ENCODE results near the gene ADI1. TPM values are rescaled to one million over a fixed set of nuclear protein-coding genes. Genes with fewer than 3 reads are reported as not detected.
"Not testable (repeated sequence)": the region's sequence is repeated elsewhere in the genome, so short reads cannot be mapped to it uniquely, and the experiment has no call there.

ADI1 gene
- total and polyA plus RNA-seq, 10 of the 15 experiments (the other 5 are each of a cell fraction or from before 2014, with no cell fraction given) = 4.4 to 78.7 (median 17.2) TPM

DNA sequence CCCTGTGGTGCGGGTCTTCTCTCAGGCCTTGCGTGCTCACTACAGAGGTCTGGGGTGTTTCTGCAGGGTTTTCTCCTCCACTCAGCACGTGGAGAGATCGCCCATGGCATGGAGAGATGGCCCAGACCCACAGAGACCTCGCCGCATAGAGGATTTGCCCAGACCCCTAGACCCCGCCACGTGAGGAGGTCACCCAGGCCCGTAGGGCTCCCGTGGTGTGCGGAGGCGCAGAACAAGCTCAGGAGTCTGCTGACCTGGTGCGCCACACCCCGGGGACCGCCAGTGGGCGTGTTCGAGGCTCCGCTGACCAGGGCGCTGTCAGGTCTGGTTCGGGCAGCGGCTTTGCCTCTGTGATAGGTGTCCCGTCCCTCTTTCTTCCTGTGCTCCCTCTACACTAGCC, 64.5 kb downstream of the ADI1 start:
- SMC1A ChIA-PET (ENCODE audit: uncharacterized antibody, unreplicated experiment) = no interaction called here
- H3K27me3 ChIP-seq (replicated peaks in 1 of 2; ENCODE audit: control insufficient read depth in 2 of 2, insufficient read depth in 2 of 2, low read length in 1 of 2) = no peaks in the 10 kb centered on the region
- H3K9ac ChIP-seq (ENCODE audit: control insufficient read depth, insufficient read depth, low read length) = no peak overlapping the region
- ATAC-seq (no peak), FAIRE-seq (no peak), DNase-seq (ENCODE audit: low read depth, low spot score) (no peak)
- H3K79me2 ChIP-seq (ENCODE audit: control insufficient read depth, insufficient read depth, low read length) = no peaks in the 10 kb centered on the region
- no peak overlapping the region for H3K27ac ChIP-seq (ENCODE audit: control insufficient read depth, insufficient read depth)
- CTCF ChIA-PET = interaction anchor here (1.0 to 3.1 kb wide), 2 partner anchors 8 to 26 kb away, joined by 3 to 8 read pairs; no protein-coding TSS in a partner anchor
- H2AFZ ChIP-seq (ENCODE audit: control insufficient read depth, low read depth, low read length) = no peak overlapping the region
- POLR2A ChIA-PET = no interaction called here
- no peaks in the 10 kb centered on the region for H4K20me1 ChIP-seq (ENCODE audit: control insufficient read depth, insufficient read depth)
- no peak overlapping the region for H3K4me2 ChIP-seq (ENCODE audit: control insufficient read depth, insufficient read depth)
- in situ Hi-C loops (cut with MboI) (loop anchor here (25.0 kb wide), 1 partner anchor 1343 kb away; no protein-coding TSS in a partner anchor), intact Hi-C loops (cut with micrococcal nuclease; ENCODE audit: unreplicated experiment) (no loop called here)
- RAD21 ChIA-PET (ENCODE audit: unreplicated experiment) = no interaction called here
- no peaks in the 10 kb centered on the region for H3K9me3 ChIP-seq (replicated peaks; ENCODE audit: control insufficient read depth, insufficient read depth, low read length)
- WGBS (ENCODE audit: insufficient coverage, insufficient replicate concordance, low lambda C conversion rate, missing lambda C conversion rate) = over 99% methylated on average over 16 of the region's 22 CpGs
- no peaks in the 10 kb centered on the region for H3K4me1 ChIP-seq (ENCODE audit: control insufficient read depth, insufficient read depth, low read length)
- H3K36me3 ChIP-seq (ENCODE audit: control insufficient read depth in 2 of 2, insufficient read depth in 2 of 2, low read length in 1 of 2) = peaks cover 8% of the 10 kb centered on the region in 2 experiments; a peak in 3 of 4 replicates
- BruUV-seq (replicated peaks) = no TSS peak
- no peak for TF ChIP-seq SMC3 (IDR thresholded peaks at IDR 0.05; ENCODE audit: borderline replicate concordance, low read length)
- TF ChIP-seq, protein P1, sequence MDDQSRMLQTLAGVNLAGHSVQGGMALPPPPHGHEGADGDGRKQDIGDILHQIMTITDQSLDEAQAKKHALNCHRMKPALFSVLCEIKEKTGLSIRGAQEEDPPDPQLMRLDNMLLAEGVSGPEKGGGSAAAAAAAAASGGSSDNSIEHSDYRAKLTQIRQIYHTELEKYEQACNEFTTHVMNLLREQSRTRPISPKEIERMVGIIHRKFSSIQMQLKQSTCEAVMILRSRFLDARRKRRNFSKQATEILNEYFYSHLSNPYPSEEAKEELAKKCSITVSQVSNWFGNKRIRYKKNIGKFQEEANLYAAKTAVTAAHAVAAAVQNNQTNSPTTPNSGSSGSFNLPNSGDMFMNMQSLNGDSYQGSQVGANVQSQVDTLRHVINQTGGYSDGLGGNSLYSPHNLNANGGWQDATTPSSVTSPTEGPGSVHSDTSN (IDR thresholded peaks at IDR 0.05; ENCODE audit: insufficient replicate concordance, low read depth, low read length) = no peak
- TF ChIP-seq BCL11A (IDR thresholded peaks at IDR 0.05; ENCODE audit: low read depth, low read length) = no peak
- TF ChIP-seq IRF3 (IDR thresholded peaks at IDR 0.05) = no peak
- TF ChIP-seq MYB (IDR thresholded peaks at IDR 0.05; ENCODE audit: borderline replicate concordance, low read depth, low read length) = no peak
- no peak for TF ChIP-seq CBX5 (IDR thresholded peaks at IDR 0.05; ENCODE audit: low read depth)
- TF ChIP-seq CHD4 (IDR thresholded peaks at IDR 0.05) = no peak
- H3K4me3 ChIP-seq = no peak overlapping the region

DNA sequence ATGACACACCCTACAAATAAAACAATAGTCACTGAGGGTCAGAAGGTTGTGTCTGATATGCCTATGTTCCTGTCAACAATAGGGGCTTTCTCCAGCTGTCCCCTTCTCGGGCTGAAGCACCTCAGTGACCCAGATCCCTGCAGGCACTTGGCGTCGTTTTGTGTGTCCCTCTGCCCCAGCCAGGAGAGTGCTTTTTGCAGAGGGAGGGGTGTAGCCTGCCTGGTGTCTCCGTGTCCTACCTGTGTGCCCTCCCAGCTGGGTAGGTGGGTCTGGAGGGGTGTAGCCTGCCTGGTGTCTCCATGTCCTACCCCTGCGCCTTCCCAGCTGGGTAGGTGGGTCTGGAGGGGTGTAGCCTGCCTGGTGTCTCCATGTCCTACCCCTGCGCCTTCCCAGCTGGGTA, 65.3 kb downstream of the ADI1 start:
- SMC1A ChIA-PET (ENCODE audit: uncharacterized antibody, unreplicated experiment); H3K27me3 ChIP-seq (replicated peaks in 1 of 2; ENCODE audit: control insufficient read depth in 2 of 2, insufficient read depth in 2 of 2, low read length in 1 of 2); FAIRE-seq; DNase-seq (ENCODE audit: low read depth, low spot score); H2AFZ ChIP-seq (ENCODE audit: control insufficient read depth, low read depth, low read length); H3K4me2 ChIP-seq (ENCODE audit: control insufficient read depth, insufficient read depth); H3K79me2 ChIP-seq (ENCODE audit: control insufficient read depth, insufficient read depth, low read length); BruUV-seq (replicated peaks); H3K4me1 ChIP-seq (ENCODE audit: control insufficient read depth, insufficient read depth, low read length); H3K27ac ChIP-seq (ENCODE audit: control insufficient read depth, insufficient read depth); H3K4me3 ChIP-seq; ATAC-seq; H3K9me3 ChIP-seq (replicated peaks; ENCODE audit: control insufficient read depth, insufficient read depth, low read length); H4K20me1 ChIP-seq (ENCODE audit: control insufficient read depth, insufficient read depth); intact Hi-C loops (cut with micrococcal nuclease; ENCODE audit: unreplicated experiment); H3K9ac ChIP-seq (ENCODE audit: control insufficient read depth, insufficient read depth, low read length); RAD21 ChIA-PET (ENCODE audit: unreplicated experiment); H3K36me3 ChIP-seq (ENCODE audit: control insufficient read depth in 2 of 2, insufficient read depth in 2 of 2, low read length in 1 of 2): not testable (repeated sequence)
- 96% methylated on average over 6 of the region's 6 CpGs for WGBS (ENCODE audit: insufficient coverage, insufficient replicate concordance, low lambda C conversion rate, missing lambda C conversion rate)
- CTCF ChIA-PET = interaction anchor here (3.1 kb wide), 1 partner anchor 8 kb away, joined by 8 read pairs; no protein-coding TSS in a partner anchor
- in situ Hi-C loops (cut with MboI) = loop anchor here (25.0 kb wide), 1 partner anchor 1342 kb away; no protein-coding TSS in a partner anchor
- POLR2A ChIA-PET = interaction anchor here (0.6 kb wide), 1 partner anchor 59 kb away, joined by 3 read pairs; no protein-coding TSS in a partner anchor
